OCI-LY1 (cell line): ENCODE measurements around the gene ABCG2.

ENCODE experiments used
- H2AFZ ChIP-seq: fragments of 200-600 bp; sonication (generic), shearing (Covaris generic); 2 replicates; pipeline ENCODE4 v1.6.0; 2014; ENCODE audit warnings: antibody characterized with exemption, mild to moderate bottlenecking, low read length
- H3F3A ChIP-seq: fragments of 200-600 bp; sonication (generic), shearing (Covaris generic); 2 replicates; pipeline ENCODE4 v1.6.0; 2014; ENCODE audit warnings: mild to moderate bottlenecking, antibody characterized with exemption, low read length, moderate library complexity; ENCODE audit not compliant: insufficient read depth
- H3K27ac ChIP-seq: fragments of 200-600 bp; sonication (generic); 2 replicates; pipeline ENCODE4 v1.5.1; 2014; ENCODE audit warnings: low read length, mixed run types, mild to moderate bottlenecking, low read depth; ENCODE audit not compliant: poor library complexity, severe bottlenecking
- H3K27me3 ChIP-seq: fragments of 200-600 bp; sonication (generic); 2 replicates; pipeline ENCODE4 v1.6.0; 2014; ENCODE audit warnings: antibody characterized with exemption, mild to moderate bottlenecking, low read length, moderate library complexity; ENCODE audit not compliant: insufficient read depth
- H3K36me3 ChIP-seq: fragments of 200-600 bp; sonication (generic); 2 replicates; pipeline ENCODE4 v1.6.1; 2014; ENCODE audit warnings: mild to moderate bottlenecking, antibody characterized with exemption, low read length, moderate library complexity, mixed read lengths; ENCODE audit not compliant: insufficient read depth
- H3K4me1 ChIP-seq: fragments of 200-600 bp; sonication (generic); 2 replicates; pipeline ENCODE4 v1.5.1; 2014; ENCODE audit warnings: mild to moderate bottlenecking, low read length, moderate library complexity; ENCODE audit not compliant: insufficient read depth, severe bottlenecking
- H3K4me2 ChIP-seq: fragments of 200-600 bp; sonication (generic), shearing (Covaris generic); 2 replicates; pipeline ENCODE4 v1.6.1; 2014; ENCODE audit warnings: low read length
- H3K4me3 ChIP-seq: fragments of 200-600 bp; sonication (generic); 2 replicates; pipeline ENCODE4 v1.5.1; 2014; ENCODE audit warnings: low read length, low read depth, mild to moderate bottlenecking, mixed read lengths; ENCODE audit not compliant: poor library complexity, severe bottlenecking
- H3K79me2 ChIP-seq: fragments of 200-600 bp; shearing (Covaris generic); 2 replicates; pipeline ENCODE4 v1.6.1; 2016; ENCODE audit warnings: mixed run types, low read length, mixed read lengths; ENCODE audit not compliant: insufficient read depth
- H3K9ac ChIP-seq: fragments of 200-600 bp; sonication (generic), shearing (Covaris generic); 2 replicates; pipeline ENCODE4 v1.6.1; 2014; ENCODE audit warnings: mild to moderate bottlenecking, low read length, mixed read lengths
- H3K9me2 ChIP-seq: fragments of 200-600 bp; sonication (generic), shearing (Covaris generic); 2 replicates; pipeline ENCODE4 v1.6.1; 2014; ENCODE audit warnings: low read depth, mild to moderate bottlenecking, low read length, mixed read lengths
- H3K9me3 ChIP-seq: fragments of 200-600 bp; shearing (Covaris generic); 2 replicates; pipeline ENCODE4 v1.6.1; 2014; ENCODE audit warnings: low read length, mixed read lengths
- H4K20me1 ChIP-seq: fragments of 200-600 bp; sonication (generic), shearing (Covaris generic); 2 replicates; pipeline ENCODE4 v1.6.0; 2016; ENCODE audit warnings: mild to moderate bottlenecking, low read length; ENCODE audit not compliant: insufficient read depth
- EZH2 ChIP-seq: fragments of 200-600 bp; sonication (generic), shearing (Covaris generic); IDR thresholded peaks from 2 replicates; pipeline ENCODE4 v1.8.0; 2017; ENCODE audit warnings: borderline replicate concordance, mixed run types, mild to moderate bottlenecking, antibody characterized with exemption, low read length, moderate library complexity, mixed read lengths
- TF ChIP-seq, protein P1 (sequence below): fragments of 200-600 bp; sonication (generic), shearing (Covaris generic); IDR thresholded peaks from 2 replicates; pipeline ENCODE4 v1.5.1; 2017; ENCODE audit warnings: mild to moderate bottlenecking, antibody characterized with exemption, low read length, moderate library complexity, mixed read lengths

The ABCG2 gene

GRCh38 chr4:88091378-88091777, 67.1 kb downstream of the ABCG2 start:
- no peak for TF ChIP-seq EZH2
- no peak overlapping the region for H3K4me2 ChIP-seq
- no peaks in the 10 kb centered on the region for H3F3A ChIP-seq

GRCh38 chr4:88090898-88091297, 67.5 kb downstream of the ABCG2 start:
- no peak overlapping the region for H2AFZ ChIP-seq
- H3K9me3 ChIP-seq: no peaks in the 10 kb centered on the region
- H3K4me1 ChIP-seq: no peaks in the 10 kb centered on the region
- H3K9me2 ChIP-seq: no peaks in the 10 kb centered on the region
- H3K27ac ChIP-seq: no peak overlapping the region
- H3K4me2 ChIP-seq: no peak overlapping the region
- H4K20me1 ChIP-seq: no peaks in the 10 kb centered on the region
- H3K4me3 ChIP-seq: no peak overlapping the region
- no peaks in the 10 kb centered on the region for H3F3A ChIP-seq
- no peak overlapping the region for H3K9ac ChIP-seq
- no peaks in the 10 kb centered on the region for H3K79me2 ChIP-seq
- no peak for TF ChIP-seq EZH2
- TF ChIP-seq, protein P1, sequence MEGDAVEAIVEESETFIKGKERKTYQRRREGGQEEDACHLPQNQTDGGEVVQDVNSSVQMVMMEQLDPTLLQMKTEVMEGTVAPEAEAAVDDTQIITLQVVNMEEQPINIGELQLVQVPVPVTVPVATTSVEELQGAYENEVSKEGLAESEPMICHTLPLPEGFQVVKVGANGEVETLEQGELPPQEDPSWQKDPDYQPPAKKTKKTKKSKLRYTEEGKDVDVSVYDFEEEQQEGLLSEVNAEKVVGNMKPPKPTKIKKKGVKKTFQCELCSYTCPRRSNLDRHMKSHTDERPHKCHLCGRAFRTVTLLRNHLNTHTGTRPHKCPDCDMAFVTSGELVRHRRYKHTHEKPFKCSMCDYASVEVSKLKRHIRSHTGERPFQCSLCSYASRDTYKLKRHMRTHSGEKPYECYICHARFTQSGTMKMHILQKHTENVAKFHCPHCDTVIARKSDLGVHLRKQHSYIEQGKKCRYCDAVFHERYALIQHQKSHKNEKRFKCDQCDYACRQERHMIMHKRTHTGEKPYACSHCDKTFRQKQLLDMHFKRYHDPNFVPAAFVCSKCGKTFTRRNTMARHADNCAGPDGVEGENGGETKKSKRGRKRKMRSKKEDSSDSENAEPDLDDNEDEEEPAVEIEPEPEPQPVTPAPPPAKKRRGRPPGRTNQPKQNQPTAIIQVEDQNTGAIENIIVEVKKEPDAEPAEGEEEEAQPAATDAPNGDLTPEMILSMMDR: no peak
- H3K27me3 ChIP-seq: no peaks in the 10 kb centered on the region
- no peaks in the 10 kb centered on the region for H3K36me3 ChIP-seq

More at GRCh38 chr4:88091378-88091777, 67.1 kb downstream of the ABCG2 start:
- Histone ChIP-seq H3K4me3 (no peak overlapping the region), H3K36me3 (no peaks in the 10 kb centered on the region), H3K9me2 (no peaks in the 10 kb centered on the region), H3K79me2 (no peaks in the 10 kb centered on the region), H2AFZ (no peak overlapping the region), H3K27me3 (no peaks in the 10 kb centered on the region), H3K27ac (no peak overlapping the region), H3K9ac (no peak overlapping the region), H4K20me1 (no peaks in the 10 kb centered on the region), H3K9me3 (no peaks in the 10 kb centered on the region), H3K4me1 (no peaks in the 10 kb centered on the region)

DNA sequence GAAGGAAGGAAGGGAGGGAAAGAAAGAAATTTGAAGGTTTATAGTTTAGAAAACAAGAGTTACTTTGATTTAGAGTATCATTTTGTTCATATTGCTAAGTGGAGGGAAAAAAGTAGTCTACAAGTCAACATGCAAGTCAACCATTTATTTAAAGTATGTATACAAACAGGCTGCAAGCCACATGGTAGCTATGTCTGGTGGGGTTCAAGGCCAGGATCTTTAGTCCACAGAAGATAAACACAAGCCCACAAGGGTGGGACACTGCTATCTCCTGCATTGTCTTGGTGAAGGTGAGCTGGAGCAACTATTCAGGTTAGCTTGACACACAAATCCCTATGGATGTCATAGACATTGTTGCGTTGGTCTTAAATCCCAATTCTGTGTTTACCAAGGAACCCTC, 71.4 kb downstream of the ABCG2 start:
- TF ChIP-seq, protein P1: no peak
- TF ChIP-seq EZH2: no peak
- H2AFZ ChIP-seq: no peak overlapping the region
- H3K4me3 ChIP-seq: no peak overlapping the region
- H3K27me3 ChIP-seq: no peaks in the 10 kb centered on the region
- no peak overlapping the region for H3K9ac ChIP-seq
- no peaks in the 10 kb centered on the region for H3F3A ChIP-seq
- H3K9me3 ChIP-seq: no peaks in the 10 kb centered on the region
- H3K4me1 ChIP-seq: no peaks in the 10 kb centered on the region
- H3K79me2 ChIP-seq: no peaks in the 10 kb centered on the region
- H3K9me2 ChIP-seq: no peaks in the 10 kb centered on the region
- H3K4me2 ChIP-seq: no peak overlapping the region
- H4K20me1 ChIP-seq: no peaks in the 10 kb centered on the region
- no peaks in the 10 kb centered on the region for H3K36me3 ChIP-seq
- H3K27ac ChIP-seq: no peak overlapping the region

GRCh38 chr4:88080626-88081025, 77.8 kb downstream of the ABCG2 start:
- Histone ChIP-seq H3K36me3 (no peaks in the 10 kb centered on the region), H3F3A (no peaks in the 10 kb centered on the region), H3K4me2 (no peak overlapping the region), H4K20me1 (no peaks in the 10 kb centered on the region), H3K27ac (no peak overlapping the region), H2AFZ (no peak overlapping the region), H3K9me3 (no peaks in the 10 kb centered on the region), H3K9ac (no peak overlapping the region), H3K79me2 (no peaks in the 10 kb centered on the region), H3K27me3 (no peaks in the 10 kb centered on the region), H3K4me1 (no peaks in the 10 kb centered on the region), H3K9me2 (no peaks in the 10 kb centered on the region), H3K4me3 (no peak overlapping the region)
- TF ChIP-seq, protein P1: no peak
- no peak for TF ChIP-seq EZH2
